Stimulated activated CD4-positive, alpha-beta T cell treated with anti-CD3 and anti-CD28 coated beads, Interleukin-12 subunit alpha, Interleukin-12 subunit beta, amount 100 ng/mL, for 24 hours (primary cell): ENCODE measurements around the gene SLC38A10.

Experiments used
- DNase-seq, 2 experiments: peaks; one replicate each; pipeline ENCODE4 v3.0.0-alpha.2; 2020; ENCODE audit warnings: low read depth in 2 of 2

Gene SLC38A10

DNA sequence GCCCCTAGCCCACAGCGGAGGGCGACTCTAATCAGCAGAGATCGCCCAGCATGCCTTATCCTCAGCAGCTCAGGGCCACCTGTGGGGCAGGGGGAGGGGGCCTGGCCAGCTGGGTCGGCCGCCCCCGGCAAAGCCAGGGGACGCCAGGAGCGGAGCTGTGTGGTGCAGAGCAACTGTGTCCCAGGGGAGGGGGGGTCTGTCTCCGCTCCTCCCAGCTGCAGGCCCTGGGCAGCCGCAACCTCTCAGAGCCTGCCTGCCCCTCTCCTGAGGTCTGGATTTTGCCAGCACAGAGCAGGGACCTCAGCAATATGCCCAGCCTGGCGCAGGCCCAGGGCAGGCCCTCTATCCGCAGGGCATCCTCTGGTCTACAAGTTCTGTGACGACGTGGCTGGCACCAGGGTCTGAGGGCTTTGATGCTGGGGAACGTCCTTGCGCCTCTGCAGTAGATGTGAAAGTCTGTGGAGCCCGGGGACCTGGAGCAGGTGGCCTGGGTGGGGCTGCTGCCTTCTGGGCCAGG, 36.5 kb upstream of the SLC38A10 start:
- DNase-seq, result no peak

DNA sequence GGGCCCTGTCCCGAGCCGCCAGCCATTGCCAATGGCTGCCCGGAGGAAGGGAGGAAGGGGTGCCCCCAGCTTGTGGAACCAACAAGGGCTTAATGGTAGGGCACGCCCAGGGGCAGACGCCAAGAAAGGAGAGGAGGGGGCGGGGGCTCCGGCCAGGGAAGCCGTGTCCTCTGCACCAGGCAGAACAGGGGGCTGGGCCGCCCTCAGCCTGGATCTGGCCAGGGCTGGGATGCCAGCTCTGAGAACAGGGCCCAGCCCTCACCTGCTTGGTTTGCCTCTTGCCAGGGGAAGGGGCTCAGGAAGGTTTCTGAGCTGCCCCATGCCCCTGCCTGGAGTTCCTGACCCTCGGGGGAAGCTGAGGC, 35.8 kb upstream of the SLC38A10 start:
- no peak for DNase-seq

DNA sequence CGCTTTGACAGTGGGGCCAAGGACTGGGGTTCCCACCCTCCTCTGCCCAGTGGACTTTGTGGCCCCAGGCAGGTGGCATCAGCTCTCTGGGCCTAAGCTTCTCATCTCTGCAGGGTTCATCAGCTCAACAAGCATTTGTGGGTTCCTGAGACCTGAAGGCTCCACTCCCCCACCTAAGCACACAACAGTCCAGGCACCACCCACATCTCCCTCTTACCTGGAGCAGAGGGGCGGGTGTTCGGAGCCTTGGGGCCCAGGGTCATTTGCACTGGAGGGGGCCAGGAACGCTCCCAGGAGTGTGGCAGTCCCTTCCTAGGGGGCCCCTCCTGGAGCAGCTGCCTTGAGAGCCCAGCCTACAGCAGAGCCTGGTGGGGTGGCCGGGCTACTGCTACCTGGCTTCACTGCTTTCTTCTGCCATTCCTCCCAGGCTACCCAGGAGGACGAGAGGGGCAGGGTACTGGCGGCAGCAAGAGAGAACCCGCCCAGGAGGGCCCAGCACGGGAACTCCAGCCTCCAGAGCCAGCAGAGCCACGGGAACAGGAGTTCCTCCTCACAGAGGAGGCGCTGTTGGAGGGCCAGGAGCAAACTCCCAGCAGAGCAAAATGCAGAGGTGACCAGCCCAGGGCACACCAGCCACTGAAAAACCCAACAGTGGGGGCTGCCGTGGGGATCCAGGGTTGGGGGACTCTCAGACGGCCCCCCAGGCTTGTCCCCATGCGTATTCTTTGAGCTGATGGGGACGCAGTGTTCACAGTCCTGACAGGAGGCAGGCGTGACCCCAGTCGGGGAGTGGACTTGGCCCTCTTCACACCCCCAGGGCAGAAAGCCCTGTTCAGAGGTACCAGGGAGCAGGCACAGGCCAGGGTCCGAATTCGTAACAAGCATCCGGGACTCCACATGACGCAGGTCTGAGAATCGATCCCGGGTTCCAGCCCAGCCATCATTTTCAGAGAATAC, 35.1 kb upstream of the SLC38A10 start:
- no peak for DNase-seq

DNA sequence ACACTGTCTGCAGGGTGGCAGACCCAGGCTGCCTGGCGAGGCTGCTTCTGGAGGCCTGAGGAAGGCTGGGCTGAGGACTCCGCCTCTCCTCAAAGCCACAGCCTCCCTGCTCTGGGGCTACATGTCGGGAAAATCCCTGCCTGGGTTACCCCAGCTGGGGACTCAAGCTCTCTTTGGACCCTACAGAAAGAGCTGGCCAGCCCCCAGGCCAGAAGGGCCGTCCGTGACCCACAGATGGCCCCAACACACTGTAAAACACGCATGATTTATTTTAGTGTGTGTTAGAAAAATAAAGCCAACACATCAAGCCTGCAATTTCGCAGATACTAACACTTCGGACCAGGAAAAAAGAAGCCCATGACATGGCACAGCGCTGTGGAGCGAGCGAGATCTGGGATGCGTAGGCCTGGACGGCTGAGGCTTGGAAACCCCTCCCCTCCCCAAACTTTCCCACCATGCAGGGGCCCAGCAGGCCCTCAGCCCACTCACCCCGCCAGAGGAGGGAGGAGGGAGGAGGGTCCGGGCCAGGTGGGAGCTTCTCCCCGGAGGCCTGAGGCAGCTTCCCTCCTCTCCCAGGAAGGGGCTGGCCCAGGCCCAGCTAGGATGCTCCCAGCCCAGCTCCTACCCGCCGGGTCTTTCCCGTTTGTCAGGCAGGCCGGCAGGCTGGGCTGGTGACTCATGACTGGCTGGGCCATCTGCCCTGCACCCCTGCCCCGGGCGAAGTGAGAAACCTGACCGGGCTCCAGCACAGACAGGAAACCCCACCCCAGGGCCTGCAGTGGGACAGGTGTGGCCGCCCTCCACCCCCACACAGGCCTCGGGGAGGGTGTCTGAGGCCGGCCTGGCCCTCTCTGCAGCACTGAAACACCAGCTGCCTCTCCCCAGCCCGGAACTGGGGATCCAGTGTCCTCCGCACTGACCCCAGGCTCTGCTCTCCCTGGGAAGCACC, 34.1 kb upstream of the SLC38A10 start:
- DNase-seq, result no peak

DNA sequence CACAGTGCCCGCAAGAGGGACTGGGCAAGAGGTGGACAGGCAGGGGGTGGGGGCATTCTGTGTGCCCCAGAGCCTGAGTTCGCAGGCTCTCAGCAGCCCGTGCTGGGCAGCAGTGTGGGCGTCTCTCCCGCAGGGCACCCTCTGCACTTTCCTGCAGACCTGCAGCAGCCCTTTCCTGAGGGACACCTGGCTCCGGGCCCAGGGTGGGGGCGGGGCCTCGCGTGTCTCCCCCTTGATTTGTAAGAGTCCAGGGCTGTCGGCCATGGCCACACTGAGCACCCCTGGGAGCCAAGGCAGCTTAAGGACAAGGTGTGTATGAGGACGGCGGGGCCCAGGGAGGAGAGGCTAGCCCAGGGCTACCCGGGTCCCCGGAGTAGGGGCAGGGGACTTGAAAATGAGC, 33.4 kb upstream of the SLC38A10 start:
- no peak for DNase-seq

DNA sequence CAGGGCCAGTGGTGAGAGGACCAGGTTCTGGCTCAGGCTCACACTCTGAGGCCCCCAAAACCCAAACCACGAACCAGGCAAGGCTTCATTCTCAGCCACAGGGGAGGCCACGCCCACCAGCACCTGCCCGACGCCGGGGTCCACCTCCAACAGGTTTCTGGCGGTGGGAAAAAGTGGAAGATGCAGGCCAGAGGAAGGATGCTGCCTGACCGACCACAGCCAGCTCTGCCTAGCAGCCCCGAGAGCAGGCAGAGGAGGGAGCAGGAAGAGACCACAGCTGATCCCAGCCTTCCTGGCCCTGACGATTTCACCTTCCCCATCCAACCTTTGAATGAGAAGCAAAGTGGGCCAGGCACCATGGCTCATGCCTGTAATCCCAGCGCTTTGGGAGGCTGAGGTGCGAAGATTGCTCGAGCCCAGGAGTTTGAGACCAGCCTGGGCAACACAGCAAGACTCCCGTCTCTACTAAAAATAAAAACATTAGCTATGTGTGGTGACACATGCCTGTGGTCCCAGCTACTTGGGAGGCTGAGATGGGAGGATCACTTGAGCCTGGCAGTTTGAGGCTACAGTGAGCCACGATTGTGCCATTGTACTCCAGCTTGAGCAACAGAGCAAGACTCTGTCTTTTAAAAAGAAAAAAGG, 30.7 kb upstream of the SLC38A10 start:
- no peak for DNase-seq

DNA sequence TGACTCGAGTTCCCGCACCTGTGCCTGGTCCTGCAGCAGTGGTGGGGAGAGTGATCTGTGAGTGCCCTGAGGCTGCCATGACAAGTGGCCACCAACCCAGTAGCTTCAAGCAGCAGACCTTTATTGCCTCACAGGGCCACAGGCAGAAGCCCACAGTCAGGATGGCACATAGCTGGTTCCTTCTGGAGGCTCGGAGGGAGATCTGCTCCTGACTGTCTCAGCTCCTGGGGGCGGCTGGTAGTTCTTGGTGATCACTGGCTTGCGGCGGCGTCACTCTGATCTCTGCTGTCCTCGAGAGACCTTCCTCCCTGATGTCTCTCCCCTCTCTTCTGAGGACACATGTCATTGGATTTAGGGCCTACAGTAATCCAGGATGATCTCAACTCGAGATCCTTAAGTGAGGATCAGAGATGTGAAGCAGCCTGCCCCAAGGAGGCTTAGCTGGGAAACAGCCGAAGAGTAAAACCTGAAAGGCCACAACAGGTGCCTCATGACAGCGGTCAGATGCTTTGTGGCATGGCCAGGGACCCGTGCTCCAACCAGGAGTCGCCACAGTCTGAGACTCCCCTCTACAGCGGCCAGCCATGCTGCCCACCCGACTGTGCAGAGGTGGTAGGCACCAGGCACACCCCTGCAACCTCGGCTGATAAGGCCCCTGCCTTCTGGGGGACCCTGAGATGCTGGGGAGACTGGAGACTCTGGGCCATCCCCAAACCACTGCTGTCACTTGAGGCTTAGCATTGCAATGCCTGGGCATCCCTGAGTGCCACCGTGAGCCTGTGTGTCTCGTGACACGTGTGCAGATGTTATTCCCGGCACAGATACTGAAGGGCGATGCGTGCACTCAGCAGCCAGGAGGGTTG, 30.0 kb upstream of the SLC38A10 start:
- no peak for DNase-seq

DNA sequence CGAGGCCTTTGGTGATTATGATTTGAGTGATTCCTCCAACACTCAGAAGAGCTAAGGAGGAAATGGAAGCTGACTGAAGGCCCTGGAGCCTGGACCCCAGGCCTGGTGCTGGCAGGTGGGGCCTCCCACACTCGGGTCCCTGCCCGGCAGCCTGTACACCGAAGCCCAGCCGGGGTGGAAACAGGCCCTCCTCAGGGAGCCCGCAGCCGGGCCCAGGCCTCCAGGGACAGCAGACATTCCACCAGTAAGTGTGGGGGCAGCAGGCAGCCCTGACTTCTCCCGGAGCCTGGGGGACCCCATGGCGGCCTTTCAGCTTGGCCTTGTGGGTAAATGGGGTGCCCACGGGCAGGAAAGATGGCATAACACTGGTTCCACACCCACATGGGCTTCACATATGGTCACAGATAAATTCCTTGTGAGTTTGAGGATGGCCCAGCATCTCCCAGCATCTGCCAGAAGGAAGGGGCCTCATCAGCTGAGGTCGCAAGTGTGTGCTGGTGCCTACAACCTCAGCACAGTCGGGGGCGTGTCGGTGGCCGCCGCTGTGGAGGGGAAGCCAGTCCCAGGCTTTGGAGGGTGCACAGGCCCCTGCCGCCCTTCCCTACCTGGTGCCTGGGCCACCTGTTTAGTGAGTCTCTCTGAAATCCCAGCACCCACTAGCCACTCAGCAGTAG, 29.2 kb upstream of the SLC38A10 start:
- DNase-seq, result no peak

DNA sequence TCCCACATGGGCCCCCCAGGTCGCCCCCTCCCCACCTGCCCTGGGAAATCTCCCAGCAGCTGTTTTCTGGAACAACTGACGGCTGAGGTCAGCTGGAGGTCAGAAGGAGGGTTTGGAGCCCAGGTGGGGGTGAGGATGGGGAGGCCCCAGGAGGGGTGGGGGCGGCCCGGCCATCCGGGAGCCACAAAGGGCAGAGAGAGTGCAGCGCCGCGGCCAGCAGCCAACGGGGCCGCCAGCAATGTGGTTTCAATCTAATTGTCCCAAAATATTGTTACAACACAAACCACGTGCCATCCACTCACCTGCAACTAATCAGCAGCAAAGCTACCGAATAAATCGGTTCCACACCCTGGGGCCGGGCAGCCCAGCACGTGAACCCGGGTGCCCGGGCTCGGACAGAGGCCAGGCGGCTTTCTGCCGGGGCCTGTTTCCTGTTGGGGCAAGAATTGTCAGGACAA, 28.3 kb upstream of the SLC38A10 start:
- no peak for DNase-seq

DNA sequence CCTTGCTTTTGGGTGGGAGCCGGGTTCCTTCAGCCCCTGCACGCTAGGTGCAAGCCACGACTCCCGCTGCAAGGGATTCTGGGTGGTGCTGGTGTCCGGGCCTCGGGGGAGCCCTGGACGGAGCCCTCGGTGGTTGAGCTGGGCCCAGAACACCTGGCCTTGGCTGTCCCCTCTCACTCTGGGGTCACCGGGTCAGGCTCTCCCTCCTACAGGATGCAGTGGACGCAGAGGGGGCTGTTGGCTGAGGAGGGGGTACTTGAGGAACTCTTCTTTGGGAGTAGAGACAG, 27.9 kb upstream of the SLC38A10 start:
- DNase-seq, result no peak

DNA sequence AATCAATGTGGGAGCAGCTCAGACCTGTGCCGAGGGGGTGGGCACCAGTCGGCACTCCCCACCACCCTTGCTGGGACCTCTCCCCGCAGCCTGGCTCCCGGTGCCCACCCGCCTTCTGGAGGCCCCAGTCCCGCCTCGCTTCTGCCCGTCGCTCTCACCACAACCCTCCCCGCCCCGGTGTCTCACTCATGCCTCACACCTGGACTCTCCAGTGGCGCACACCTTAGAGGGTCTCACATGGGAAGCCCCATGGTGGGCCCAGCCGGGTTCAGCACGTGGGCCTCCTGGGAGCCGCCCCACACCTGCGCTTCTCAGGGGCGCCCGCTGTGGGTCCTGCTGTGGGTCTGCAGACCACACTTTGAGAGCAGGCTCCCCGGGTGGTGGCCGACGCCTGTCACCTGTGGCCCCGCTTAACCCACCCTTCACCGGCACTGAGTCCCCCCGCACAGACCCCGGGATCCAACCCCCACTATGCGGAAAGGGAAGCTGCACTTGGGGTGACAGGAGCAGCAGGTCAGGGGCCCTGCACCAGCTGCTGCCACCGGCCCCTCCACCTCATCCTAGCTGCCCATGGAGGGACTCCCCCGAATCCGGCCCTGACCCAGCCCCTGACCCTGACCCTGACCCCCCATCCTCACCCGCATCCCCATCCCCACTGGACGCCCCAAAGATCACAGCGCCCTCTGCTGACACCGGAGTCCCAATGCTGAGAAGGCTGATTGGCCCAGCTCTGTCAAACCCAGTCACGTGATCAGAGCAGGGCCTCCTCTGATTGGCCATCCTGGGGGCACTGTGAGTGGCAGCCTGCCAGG, 27.4 kb upstream of the SLC38A10 start:
- peak in 1 of 2 experiments; percentile 28 for DNase-seq

DNA sequence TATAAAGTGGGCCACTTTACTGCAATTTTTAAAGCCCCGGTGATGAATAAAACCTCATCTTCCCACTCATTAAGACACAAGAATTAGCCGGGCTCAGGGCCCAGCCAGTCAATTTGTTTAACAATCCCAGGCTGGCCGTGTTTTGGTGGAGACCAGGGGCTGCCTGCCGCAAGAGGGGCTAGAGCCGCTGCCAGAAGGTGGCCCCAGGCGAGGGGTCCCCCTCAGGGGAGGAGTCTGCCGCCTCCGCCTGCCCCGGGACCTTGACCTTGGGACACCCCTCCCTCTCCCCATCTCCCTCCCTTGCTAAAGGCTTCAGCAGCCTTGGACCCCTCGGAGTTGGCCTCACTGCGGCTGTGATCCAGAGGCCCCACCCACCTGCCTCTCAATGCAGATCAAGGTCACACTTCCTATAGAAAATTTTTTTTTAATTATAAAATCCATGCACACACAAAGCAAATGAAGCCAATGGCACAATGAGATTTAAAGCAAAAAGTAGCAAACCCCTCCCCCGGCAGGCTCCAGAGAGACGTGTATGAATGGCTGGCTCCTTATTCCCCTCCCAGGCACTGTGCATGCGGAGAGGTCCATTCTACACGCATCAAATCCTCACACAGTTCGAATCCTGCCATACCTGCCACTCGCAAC, 23.0 kb upstream of the SLC38A10 start:
- no peak for DNase-seq

DNA sequence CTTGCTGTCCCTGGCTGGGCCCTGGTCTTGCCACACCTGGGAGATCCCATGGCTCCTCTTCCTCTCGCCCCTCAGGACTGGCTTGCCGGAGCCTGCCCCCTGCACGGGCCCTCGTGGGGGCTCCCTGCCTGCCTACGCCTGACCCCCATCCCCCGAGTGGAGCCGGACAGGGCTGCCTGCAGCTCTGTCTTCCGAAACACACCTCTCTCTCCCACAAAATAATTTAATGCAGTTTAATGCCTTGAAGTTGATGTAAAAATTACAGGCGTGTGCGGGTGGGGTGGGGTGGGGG, 22.4 kb upstream of the SLC38A10 start:
- no peak for DNase-seq

DNA sequence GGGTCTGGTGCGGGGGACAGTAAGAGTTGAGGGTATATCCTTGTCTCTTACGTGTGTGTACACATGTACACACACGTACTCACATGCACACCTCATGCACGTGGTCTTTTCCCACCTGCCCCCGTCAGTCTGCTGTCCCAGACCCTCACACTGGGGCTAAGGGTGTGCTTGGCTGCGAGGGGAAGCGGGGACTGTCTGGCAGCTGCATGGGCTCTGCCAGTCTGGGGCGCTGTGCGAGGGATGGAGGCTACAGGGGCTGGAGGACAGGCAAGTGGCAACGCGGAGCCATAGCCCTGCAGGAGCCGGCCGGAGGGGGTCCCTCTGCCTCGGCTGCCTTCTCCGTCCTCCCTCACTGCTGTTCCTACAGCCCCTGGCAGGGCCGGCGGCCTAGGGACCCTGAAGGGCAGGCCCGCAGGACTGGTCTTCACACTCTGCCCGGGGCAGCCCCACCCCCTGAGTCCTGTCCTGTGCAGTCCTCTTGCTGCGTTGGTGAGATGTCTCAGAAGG, 20.8 kb upstream of the SLC38A10 start:
- no peak for DNase-seq

DNA sequence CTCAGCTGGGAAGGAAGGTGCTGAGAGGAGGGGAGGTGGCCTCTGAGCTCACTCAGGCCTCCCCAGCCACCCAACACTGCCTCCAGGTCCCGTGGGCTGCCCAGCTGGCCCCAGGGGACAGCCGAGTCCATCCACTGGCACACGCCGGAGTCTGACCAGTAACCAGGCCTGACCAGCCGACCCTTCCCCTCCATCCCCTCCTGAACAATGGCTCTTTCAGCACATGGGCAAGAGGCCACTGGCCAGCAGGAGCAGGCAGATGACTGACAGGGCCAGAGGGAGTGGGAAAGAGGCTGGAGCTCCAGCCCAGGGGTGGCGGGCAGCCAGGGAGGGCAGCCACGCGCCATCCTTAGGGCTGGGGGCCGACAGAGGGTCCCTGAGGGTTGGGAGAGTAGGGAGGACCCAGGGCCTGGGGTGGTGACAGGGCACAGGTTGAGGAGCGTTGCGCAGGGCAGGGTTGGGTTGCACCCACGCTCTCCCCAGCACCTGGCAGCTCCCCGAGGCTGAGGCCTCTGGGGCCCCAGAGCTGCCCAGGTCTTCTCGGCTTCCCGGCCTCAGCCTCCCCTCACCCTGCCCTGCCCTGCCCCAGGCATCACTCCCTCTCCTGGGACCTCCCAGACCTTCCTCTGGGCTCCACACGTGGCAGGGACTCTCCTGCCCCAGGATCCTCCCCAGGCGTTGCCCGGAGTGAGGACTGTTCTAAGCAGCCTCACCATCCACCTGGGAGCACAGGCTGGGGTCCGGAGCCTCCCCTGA, 20.2 kb upstream of the SLC38A10 start:
- no peak for DNase-seq

DNA sequence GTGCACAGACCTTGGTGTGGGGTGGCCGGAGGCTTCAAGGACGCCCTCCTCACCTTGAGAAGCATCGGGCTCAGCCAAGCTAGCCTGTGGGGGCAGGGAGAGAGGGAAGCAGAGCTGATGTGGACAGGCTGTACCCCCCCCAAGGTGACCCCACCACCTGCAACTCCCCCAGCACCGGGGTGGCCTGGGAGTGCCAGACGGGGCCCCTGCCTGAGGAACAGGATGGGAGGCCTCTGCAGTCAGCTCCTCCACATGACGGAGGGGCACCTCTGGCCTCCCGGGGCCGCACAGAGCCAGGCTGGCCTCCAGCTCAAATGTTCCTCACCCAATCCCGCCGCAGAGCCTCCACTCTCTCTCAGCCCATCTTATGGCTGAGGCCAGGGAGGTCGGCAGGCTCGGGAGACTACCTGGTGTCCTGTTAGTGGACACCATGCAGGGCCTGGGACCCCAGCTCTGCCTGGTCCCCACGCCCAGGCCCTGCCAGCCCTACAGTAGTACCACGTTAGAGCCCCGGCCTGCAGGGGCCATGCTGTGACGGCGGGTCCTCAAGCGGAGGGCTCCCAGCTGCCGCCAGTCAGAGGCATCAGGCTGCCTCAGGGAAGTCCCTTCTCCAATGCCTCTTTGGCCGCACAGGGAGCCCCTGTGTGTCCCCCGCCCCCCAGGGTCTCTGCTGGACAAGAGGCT, 19.4 kb upstream of the SLC38A10 start:
- DNase-seq, result no peak

DNA sequence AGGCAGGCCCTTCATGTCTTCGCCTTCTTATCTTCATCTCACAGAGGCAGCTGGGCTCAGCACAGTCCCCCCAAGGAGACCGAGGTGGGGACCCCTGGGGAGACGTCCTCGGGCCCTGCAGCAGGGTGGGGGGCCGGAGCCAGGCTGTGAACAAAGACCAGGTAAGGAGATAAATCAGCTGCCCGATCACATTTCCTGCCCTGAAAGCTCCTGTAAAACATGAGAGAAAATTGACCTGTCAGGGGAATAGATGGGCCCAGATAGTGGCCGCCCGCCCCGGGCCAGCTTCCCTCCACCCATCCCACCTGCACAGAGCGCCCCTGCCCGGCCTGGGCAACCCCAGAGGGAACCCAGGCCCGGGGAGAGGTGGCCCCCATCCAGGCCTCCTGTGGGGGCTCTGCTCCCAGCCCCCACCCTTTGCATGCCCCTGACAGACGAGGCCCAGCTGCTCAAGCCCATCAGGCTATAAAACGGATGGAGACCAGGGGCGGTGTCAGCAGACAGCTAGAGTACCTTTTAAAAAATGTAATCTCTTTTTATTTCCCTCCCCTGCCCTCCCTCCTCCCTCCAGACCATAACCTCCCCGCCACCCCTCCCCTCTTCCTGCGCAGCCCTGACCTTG, 18.8 kb upstream of the SLC38A10 start:
- DNase-seq, result no peak
